Keratinocyte (primary cell): ENCODE measurements around the gene CLIP2.

Experiments used
- EZH2 ChIP-seq: IDR thresholded peaks from one replicate; pipeline ENCODE4 v1.6.1; 2012; ENCODE audit warnings: inconsistent platforms, mild to moderate bottlenecking, low read length, moderate library complexity
- TF ChIP-seq, protein P1 (sequence below), 3 experiments: IDR thresholded peaks in 1 of 3; conservative IDR thresholded peaks in 1 of 3; optimal IDR thresholded peaks in 1 of 3; 2 replicates in 2 of 3; 3 replicates in 1 of 3; pipeline versions ENCODE3 to v1.5.1; 2011; ENCODE audit warnings: low read length in 3 of 3, mild to moderate bottlenecking in 3 of 3, moderate library complexity in 2 of 3, control low read depth in 1 of 3, inconsistent platforms in 1 of 3; ENCODE audit not compliant: insufficient read depth in 2 of 3; ENCODE audit errors: extremely low read depth in 1 of 3

DNA sequence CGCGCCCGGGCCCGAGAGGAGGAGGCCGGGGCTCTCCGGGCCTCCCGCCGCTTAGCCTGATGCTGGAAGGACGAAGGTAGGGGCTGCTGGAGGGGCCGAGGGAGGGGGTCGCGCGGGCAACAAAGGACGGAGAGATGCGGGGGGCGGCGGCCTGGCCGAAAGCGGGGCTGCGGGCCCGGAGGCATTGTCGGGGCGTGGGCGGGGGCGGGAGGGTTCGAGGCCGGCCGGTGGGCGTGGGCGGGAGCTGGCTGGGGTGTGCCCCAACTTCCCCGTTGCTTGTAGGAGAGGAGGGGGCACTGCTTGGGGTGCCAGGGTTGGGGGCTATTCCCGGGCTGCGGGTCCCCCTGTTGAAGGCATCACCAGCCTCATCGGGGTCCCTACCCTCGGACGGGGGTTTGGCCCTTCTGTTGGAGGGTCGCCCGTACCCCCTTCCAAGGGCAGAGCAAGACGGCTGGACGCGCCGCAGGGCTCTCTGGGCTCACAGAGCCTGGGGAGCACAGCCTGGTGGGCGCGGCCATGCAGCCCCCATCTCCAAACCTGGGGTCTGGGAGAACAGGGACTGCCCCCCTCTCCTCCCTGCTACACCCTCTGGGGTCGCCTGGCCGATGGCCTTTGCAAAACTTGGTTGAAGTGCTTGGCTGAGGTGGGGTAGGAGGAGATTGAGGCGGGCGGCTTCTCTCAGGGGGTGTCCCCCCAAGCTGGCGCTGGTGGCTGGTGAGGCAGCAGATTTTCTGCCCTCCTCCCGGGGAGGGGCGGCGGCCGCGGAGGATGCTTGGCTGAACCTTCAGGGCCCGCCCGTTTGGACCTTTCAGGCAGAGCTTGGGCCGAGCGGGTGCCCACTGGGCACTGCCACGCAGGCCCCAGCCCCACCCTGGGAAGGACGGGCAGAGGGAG, 699 bp downstream of the CLIP2 start:
- TF ChIP-seq, protein P1, sequence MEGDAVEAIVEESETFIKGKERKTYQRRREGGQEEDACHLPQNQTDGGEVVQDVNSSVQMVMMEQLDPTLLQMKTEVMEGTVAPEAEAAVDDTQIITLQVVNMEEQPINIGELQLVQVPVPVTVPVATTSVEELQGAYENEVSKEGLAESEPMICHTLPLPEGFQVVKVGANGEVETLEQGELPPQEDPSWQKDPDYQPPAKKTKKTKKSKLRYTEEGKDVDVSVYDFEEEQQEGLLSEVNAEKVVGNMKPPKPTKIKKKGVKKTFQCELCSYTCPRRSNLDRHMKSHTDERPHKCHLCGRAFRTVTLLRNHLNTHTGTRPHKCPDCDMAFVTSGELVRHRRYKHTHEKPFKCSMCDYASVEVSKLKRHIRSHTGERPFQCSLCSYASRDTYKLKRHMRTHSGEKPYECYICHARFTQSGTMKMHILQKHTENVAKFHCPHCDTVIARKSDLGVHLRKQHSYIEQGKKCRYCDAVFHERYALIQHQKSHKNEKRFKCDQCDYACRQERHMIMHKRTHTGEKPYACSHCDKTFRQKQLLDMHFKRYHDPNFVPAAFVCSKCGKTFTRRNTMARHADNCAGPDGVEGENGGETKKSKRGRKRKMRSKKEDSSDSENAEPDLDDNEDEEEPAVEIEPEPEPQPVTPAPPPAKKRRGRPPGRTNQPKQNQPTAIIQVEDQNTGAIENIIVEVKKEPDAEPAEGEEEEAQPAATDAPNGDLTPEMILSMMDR (optimal IDR thresholded peaks at IDR 0.05 in 1 of 3, IDR thresholded peaks at IDR 0.05 in 1 of 3, conservative IDR thresholded peaks at IDR 0.05 in 1 of 3; ENCODE audit: extremely low read depth in 1 of 3, insufficient read depth in 2 of 3, low read length in 3 of 3) = no peak
- no peak for TF ChIP-seq EZH2
